Neural progenitor cell (in vitro differentiated cells): ENCODE measurements around the gene MMD.

Experiments used
- EZH2 ChIP-seq: fragments of 200-600 bp; sonication (generic); IDR thresholded peaks from 2 replicates; pipeline ENCODE4 v1.6.1; 2017; ENCODE audit warnings: antibody characterized with exemption, mild to moderate bottlenecking, moderate library complexity
- EZH2phosphoT487 ChIP-seq: fragments of 200-600 bp; sonication (generic); IDR thresholded peaks from 2 replicates; pipeline ENCODE4 v1.6.1; 2017; ENCODE audit warnings: antibody characterized with exemption
- TF ChIP-seq, protein P1 (sequence below): fragments of 200-600 bp; sonication (generic); IDR thresholded peaks from 2 replicates; pipeline ENCODE4 v1.5.1; 2017; ENCODE audit warnings: antibody characterized with exemption, mild to moderate bottlenecking

DNA sequence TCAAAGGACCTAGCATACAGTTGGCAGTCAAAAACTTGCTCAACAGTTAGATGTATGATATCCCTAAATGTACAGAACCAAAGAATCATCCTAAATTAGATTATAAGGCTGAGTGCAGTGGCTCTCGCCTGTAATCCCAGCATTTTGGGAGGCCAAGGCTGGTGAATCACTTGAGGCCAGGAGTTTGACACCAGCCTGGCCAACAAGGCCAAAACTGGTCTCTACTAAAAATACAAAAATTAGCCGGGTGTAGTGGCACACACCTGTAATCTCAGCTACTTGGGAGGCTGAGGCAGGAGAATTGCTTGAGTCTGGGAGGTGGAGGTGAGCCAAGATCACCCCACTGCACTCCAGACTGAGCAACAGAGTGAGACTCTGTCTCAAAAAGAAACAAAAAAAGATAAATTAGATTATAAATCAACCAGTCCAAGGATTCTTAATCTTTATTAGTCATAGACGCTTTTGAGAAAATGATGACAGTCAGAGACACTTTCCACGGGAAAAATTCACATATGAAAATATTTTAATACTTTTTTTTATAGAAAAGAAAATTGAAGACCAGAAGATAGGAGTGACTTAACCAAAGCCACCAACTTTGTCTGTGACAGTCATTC is 77.6 kb downstream of the MMD start:
- TF ChIP-seq, protein P1, sequence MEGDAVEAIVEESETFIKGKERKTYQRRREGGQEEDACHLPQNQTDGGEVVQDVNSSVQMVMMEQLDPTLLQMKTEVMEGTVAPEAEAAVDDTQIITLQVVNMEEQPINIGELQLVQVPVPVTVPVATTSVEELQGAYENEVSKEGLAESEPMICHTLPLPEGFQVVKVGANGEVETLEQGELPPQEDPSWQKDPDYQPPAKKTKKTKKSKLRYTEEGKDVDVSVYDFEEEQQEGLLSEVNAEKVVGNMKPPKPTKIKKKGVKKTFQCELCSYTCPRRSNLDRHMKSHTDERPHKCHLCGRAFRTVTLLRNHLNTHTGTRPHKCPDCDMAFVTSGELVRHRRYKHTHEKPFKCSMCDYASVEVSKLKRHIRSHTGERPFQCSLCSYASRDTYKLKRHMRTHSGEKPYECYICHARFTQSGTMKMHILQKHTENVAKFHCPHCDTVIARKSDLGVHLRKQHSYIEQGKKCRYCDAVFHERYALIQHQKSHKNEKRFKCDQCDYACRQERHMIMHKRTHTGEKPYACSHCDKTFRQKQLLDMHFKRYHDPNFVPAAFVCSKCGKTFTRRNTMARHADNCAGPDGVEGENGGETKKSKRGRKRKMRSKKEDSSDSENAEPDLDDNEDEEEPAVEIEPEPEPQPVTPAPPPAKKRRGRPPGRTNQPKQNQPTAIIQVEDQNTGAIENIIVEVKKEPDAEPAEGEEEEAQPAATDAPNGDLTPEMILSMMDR = no peak
- TF ChIP-seq EZH2 (no peak), EZH2phosphoT487 (no peak)
